GM23338 (cell line): ENCODE data around the gene PIK3C2G. TPM values are rescaled to one million over a fixed set of nuclear protein-coding genes. Genes with fewer than 3 reads are reported as not detected.
A peak's percentile ranks its signal among the peaks of the same experiment; 100 is the strongest.

Experiments
- ATAC-seq: fragments of 200-7000 bp; cut with Tn5 transposase; 3 replicates; pipeline ENCODE4 v1.9.1; 2020
- DNase-seq: peaks from one replicate; pipeline ENCODE4 v3.0.0-alpha.2; 2015; ENCODE audit warnings: low spot score
- H2AFZ ChIP-seq: fragments of 200-600 bp; sonication (generic); 2 replicates; pipeline ENCODE4 v1.8.0; 2016; ENCODE audit warnings: antibody characterized with exemption, mild to moderate bottlenecking, moderate library complexity
- H3F3A ChIP-seq: fragments of 200-600 bp; sonication (generic); replicated peaks from 2 replicates; pipeline ENCODE4 v1.8.0; 2017; ENCODE audit warnings: antibody characterized with exemption, mixed run types, low read depth
- H3K27ac ChIP-seq: fragments of 200-600 bp; sonication (generic); 2 replicates; pipeline ENCODE4 v1.6.1; 2016; ENCODE audit warnings: low read depth
- H3K27me3 ChIP-seq: fragments of 200-600 bp; sonication (generic); 2 replicates; pipeline ENCODE4 v1.8.0; 2016; ENCODE audit warnings: mild to moderate bottlenecking, mixed run types, moderate library complexity; ENCODE audit not compliant: insufficient read depth
- H3K36me3 ChIP-seq: fragments of 200-600 bp; sonication (generic); 2 replicates; pipeline ENCODE4 v1.8.0; 2016; ENCODE audit warnings: mild to moderate bottlenecking; ENCODE audit not compliant: insufficient read depth
- H3K4me1 ChIP-seq: fragments of 200-600 bp; sonication (generic); 2 replicates; pipeline ENCODE4 v1.8.0; 2016; ENCODE audit warnings: mild to moderate bottlenecking, moderate library complexity; ENCODE audit not compliant: insufficient read depth
- H3K4me2 ChIP-seq: fragments of 200-600 bp; sonication (generic); 2 replicates; pipeline ENCODE4 v1.7.1; 2017; ENCODE audit warnings: mixed run types
- H3K4me3 ChIP-seq: fragments of 200-600 bp; sonication (generic); 2 replicates; pipeline ENCODE4 v1.6.1; 2016; ENCODE audit warnings: mixed run types
- H3K79me2 ChIP-seq: fragments of 200-600 bp; sonication (generic); replicated peaks from 2 replicates; pipeline ENCODE4 v1.8.0; 2017; ENCODE audit warnings: mild to moderate bottlenecking; ENCODE audit not compliant: insufficient read depth
- H3K9me2 ChIP-seq: fragments of 200-600 bp; sonication (generic); 2 replicates; pipeline ENCODE4 v1.8.0; 2017; ENCODE audit not compliant: insufficient read depth
- H4K20me1 ChIP-seq: fragments of 200-600 bp; sonication (generic); replicated peaks from 2 replicates; pipeline ENCODE4 v1.8.0; 2017; ENCODE audit warnings: mild to moderate bottlenecking; ENCODE audit not compliant: insufficient read depth
- H3K27ac Mint-ChIP-seq: 2 replicates; pipeline ENCODE4 v1.8.0; 2020; ENCODE audit warnings: inconsistent platforms, mild to moderate bottlenecking, moderate library complexity, mixed read lengths
- H3K27me3 Mint-ChIP-seq: 3 replicates; pipeline ENCODE4 v1.8.0; 2022; ENCODE audit warnings: low read depth, mild to moderate bottlenecking, moderate library complexity, mixed read lengths, inconsistent platforms; ENCODE audit not compliant: insufficient read depth, poor library complexity
- H3K36me3 Mint-ChIP-seq: 3 replicates; pipeline ENCODE4 v1.8.0; 2021; ENCODE audit warnings: low read depth, mild to moderate bottlenecking, inconsistent platforms, moderate library complexity, mixed read lengths
- H3K4me1 Mint-ChIP-seq: 3 replicates; pipeline ENCODE4 v1.8.0; 2020; ENCODE audit warnings: mild to moderate bottlenecking, inconsistent platforms, mixed read lengths
- H3K4me3 Mint-ChIP-seq: 3 replicates; pipeline ENCODE4 v1.8.0; 2021; ENCODE audit warnings: moderate library complexity, mild to moderate bottlenecking, inconsistent platforms, mixed read lengths
- H3K9me3 Mint-ChIP-seq: 3 replicates; pipeline ENCODE4 v1.8.0; 2020; ENCODE audit warnings: moderate library complexity, mild to moderate bottlenecking, inconsistent platforms, mixed read lengths
- EZH2phosphoT487 ChIP-seq: fragments of 200-600 bp; sonication (generic); IDR thresholded peaks from one replicate; pipeline ENCODE4 v1.8.1; 2018; ENCODE audit warnings: antibody characterized with exemption; ENCODE audit not compliant: unreplicated experiment
- NANOG ChIP-seq: IDR thresholded peaks from 2 replicates; pipeline ENCODE4 v1.6.1; 2016; ENCODE audit warnings: antibody characterized with exemption, borderline replicate concordance
- POLR2AphosphoS5 ChIP-seq: IDR thresholded peaks from 2 replicates; pipeline ENCODE4 v1.6.1; 2016; ENCODE audit warnings: antibody characterized with exemption, low read depth
- STAT1 ChIP-seq: IDR thresholded peaks from one replicate; pipeline ENCODE4 v1.6.1; 2016; ENCODE audit warnings: antibody characterized with exemption; ENCODE audit not compliant: unreplicated experiment
- ZNF462 ChIP-seq: fragments of 250-450 bp; sonication (Bioruptor Pico); IDR thresholded peaks from 2 replicates; pipeline ENCODE4 v1.5.0; 2020; ENCODE audit warnings: mild to moderate bottlenecking, moderate library complexity
- polyA plus RNA-seq: library from polyadenylated mRNA; unstranded; fragments of >200 nt; fragmentation: Nextera tagmentation; extraction: Ambion mirVana; gene quantifications from 2 replicates; pipeline ENCODE4 v1.2.1, GENCODE V29; 2016
- total RNA-seq: library from RNA; depleted of rRNA; stranded (reverse); fragments of >200 nt; shearing (Covaris generic); gene quantifications from 2 replicates; pipeline ENCODE4 v1.2.3, GENCODE V29; 2014
- TF ChIP-seq, protein P1 (sequence below): IDR thresholded peaks from one replicate; pipeline ENCODE4 v1.6.1; 2018; ENCODE audit warnings: antibody characterized with exemption; ENCODE audit not compliant: unreplicated experiment
- TF ChIP-seq, protein P2 (sequence below): IDR thresholded peaks from 2 replicates; pipeline ENCODE4 v1.6.1; 2016; ENCODE audit warnings: antibody characterized with exemption

Gene PIK3C2G
- total and polyA plus RNA-seq, 2 experiments from 2014 or later: not detected

GRCh38 chr12:18296201-18296908, 35.0 kb downstream of the PIK3C2G start:
- no peak overlapping the region for H3K4me3 ChIP-seq
- Mint-ChIP-seq H3K36me3 (peaks cover 12% of the 10 kb centered on the region; the same call in 1 of the 3 replicates), H3K4me3 (no peak overlapping the region), H3K27me3 (peaks cover 2% of the 10 kb centered on the region), H3K27ac (no peak overlapping the region; the same call in 1 of the 2 replicates), H3K9me3 (peaks cover 10% of the 10 kb centered on the region; the same call in 2 of the 3 replicates), H3K4me1 (peaks cover 47% of the 10 kb centered on the region)
- no peaks in the 10 kb centered on the region for H3K36me3 ChIP-seq
- no peaks in the 10 kb centered on the region for H3K79me2 ChIP-seq
- H3K27ac ChIP-seq: peak overlapping the region; percentile 26
- ATAC-seq: no peak
- DNase-seq: no peak
- TF ChIP-seq, protein P1, sequence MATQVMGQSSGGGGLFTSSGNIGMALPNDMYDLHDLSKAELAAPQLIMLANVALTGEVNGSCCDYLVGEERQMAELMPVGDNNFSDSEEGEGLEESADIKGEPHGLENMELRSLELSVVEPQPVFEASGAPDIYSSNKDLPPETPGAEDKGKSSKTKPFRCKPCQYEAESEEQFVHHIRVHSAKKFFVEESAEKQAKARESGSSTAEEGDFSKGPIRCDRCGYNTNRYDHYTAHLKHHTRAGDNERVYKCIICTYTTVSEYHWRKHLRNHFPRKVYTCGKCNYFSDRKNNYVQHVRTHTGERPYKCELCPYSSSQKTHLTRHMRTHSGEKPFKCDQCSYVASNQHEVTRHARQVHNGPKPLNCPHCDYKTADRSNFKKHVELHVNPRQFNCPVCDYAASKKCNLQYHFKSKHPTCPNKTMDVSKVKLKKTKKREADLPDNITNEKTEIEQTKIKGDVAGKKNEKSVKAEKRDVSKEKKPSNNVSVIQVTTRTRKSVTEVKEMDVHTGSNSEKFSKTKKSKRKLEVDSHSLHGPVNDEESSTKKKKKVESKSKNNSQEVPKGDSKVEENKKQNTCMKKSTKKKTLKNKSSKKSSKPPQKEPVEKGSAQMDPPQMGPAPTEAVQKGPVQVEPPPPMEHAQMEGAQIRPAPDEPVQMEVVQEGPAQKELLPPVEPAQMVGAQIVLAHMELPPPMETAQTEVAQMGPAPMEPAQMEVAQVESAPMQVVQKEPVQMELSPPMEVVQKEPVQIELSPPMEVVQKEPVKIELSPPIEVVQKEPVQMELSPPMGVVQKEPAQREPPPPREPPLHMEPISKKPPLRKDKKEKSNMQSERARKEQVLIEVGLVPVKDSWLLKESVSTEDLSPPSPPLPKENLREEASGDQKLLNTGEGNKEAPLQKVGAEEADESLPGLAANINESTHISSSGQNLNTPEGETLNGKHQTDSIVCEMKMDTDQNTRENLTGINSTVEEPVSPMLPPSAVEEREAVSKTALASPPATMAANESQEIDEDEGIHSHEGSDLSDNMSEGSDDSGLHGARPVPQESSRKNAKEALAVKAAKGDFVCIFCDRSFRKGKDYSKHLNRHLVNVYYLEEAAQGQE: no peak
- no peaks in the 10 kb centered on the region for H3F3A ChIP-seq
- H3K9me2 ChIP-seq: no peaks in the 10 kb centered on the region
- no peaks in the 10 kb centered on the region for H3K27me3 ChIP-seq
- no peak overlapping the region for H2AFZ ChIP-seq
- no peak overlapping the region for H3K4me2 ChIP-seq
- peaks cover 40% of the 10 kb centered on the region for H3K4me1 ChIP-seq
- H4K20me1 ChIP-seq: no peaks in the 10 kb centered on the region

- H3F3A ChIP-seq: no peaks in the 10 kb centered on the region
- H3K4me2 ChIP-seq: no peak overlapping the region
- Mint-ChIP-seq H3K27me3 (peaks cover 2% of the 10 kb centered on the region), H3K4me3 (no peak overlapping the region), H3K4me1 (peaks cover 47% of the 10 kb centered on the region), H3K9me3 (peaks cover 10% of the 10 kb centered on the region; the same call in 2 of the 3 replicates), H3K36me3 (peaks cover 17% of the 10 kb centered on the region; the same call in 1 of the 3 replicates), H3K27ac (no peak overlapping the region)
- peak overlapping the region; percentile 26 for H3K27ac ChIP-seq
- H2AFZ ChIP-seq: no peak overlapping the region
- DNase-seq (no peak), ATAC-seq (no peak)
- H3K79me2 ChIP-seq: no peaks in the 10 kb centered on the region
- H3K36me3 ChIP-seq: no peaks in the 10 kb centered on the region
- H3K9me2 ChIP-seq: 0 out of 2 replicates have a peak, but pooled peaks cover 2% of the 10 kb centered on the region
- no peak overlapping the region for H3K4me3 ChIP-seq
- peaks cover 36% of the 10 kb centered on the region for H3K4me1 ChIP-seq
- H3K27me3 ChIP-seq: no peaks in the 10 kb centered on the region
- H4K20me1 ChIP-seq: no peaks in the 10 kb centered on the region
- no peak for TF ChIP-seq STAT1
- no peak for TF ChIP-seq POLR2AphosphoS5
- TF ChIP-seq NANOG: no peak
- TF ChIP-seq, protein P2, sequence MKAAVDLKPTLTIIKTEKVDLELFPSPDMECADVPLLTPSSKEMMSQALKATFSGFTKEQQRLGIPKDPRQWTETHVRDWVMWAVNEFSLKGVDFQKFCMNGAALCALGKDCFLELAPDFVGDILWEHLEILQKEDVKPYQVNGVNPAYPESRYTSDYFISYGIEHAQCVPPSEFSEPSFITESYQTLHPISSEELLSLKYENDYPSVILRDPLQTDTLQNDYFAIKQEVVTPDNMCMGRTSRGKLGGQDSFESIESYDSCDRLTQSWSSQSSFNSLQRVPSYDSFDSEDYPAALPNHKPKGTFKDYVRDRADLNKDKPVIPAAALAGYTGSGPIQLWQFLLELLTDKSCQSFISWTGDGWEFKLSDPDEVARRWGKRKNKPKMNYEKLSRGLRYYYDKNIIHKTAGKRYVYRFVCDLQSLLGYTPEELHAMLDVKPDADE: no peak
- TF ChIP-seq ZNF462: no peak
- TF ChIP-seq EZH2phosphoT487: no peak
Observed at GRCh38 chr12:18296909-18297280, 35.6 kb downstream of the PIK3C2G start.
